Ovary (tissue), 9 donors: ENCODE data around the gene RCOR2. TPM values are rescaled to one million over a fixed set of nuclear protein-coding genes. Genes with fewer than 3 reads are reported as not detected.

Experiments
- DNase-seq, 5 donors: peaks; one replicate each; pipeline ENCODE4 v3.0.0-alpha.2; 2019 to 2020
- H3K27ac ChIP-seq, 2 donors: fragments of 200-600 bp; one replicate each; pipeline versions ENCODE4 v1.5.1 to v1.8.0; 2019 to 2022
- H3K27me3 ChIP-seq: fragments of 200-600 bp; one replicate; pipeline ENCODE4 v1.8.0; 2022
- H3K36me3 ChIP-seq: fragments of 200-600 bp; sonication (generic); one replicate; pipeline ENCODE4 v1.5.1; 2019
- H3K4me1 ChIP-seq: one replicate; pipeline ENCODE4 v1.8.1; 2013; ENCODE audit warnings: mild to moderate bottlenecking, moderate library complexity; ENCODE audit not compliant: insufficient read depth
- H3K4me3 ChIP-seq: fragments of 200-600 bp; sonication (generic); one replicate; pipeline ENCODE4 v1.5.1; 2017
- H3K9me3 ChIP-seq, 2 donors: fragments of 200-600 bp in 1 of 2; sonication (generic) in 1 of 2; one replicate each; pipeline versions ENCODE4 v1.5.1 to v1.8.1; 2013 to 2019; ENCODE audit warnings: mild to moderate bottlenecking in 1 of 2, moderate library complexity in 1 of 2
- CTCF ChIP-seq, 3 donors: fragments of 450-650 bp in 2 of 3; fragments of 200-600 bp in 1 of 3; IDR thresholded peaks; one replicate each; pipeline versions ENCODE4 v1.5.1 to v1.8.0; 2016 to 2022; ENCODE audit warnings: antibody characterized with exemption in 3 of 3, mild to moderate bottlenecking in 1 of 3
- EP300 ChIP-seq: sonication (generic); formaldehyde crosslinking; IDR thresholded peaks from one replicate; pipeline ENCODE4 v1.6.1; 2017; ENCODE audit warnings: antibody characterized with exemption
- POLR2A ChIP-seq: fragments of 450-650 bp; IDR thresholded peaks from one replicate; pipeline ENCODE4 v1.6.1; 2017; ENCODE audit warnings: antibody characterized with exemption, mild to moderate bottlenecking, moderate library complexity
- WGBS, 3 donors: extraction: QIAGEN DNeasy Blood & Tissue Kit in 1 of 3; methylation state at CpG; one replicate each; pipeline versions ENCODE4 v1.1.5 to v1.1.7; 2013 to 2017; 5-methylcytosine and 5-hydroxymethylcytosine counted together
- intact Hi-C, 4 donors: fragments of 100-400 bp; cut with DNase I; formaldehyde crosslinking; loops; one replicate each; pipeline versions ENCODE4 v1.11.0 to v1.15.1; 2022 to 2023
- polyA plus RNA-seq, 2 donors: library from polyadenylated mRNA; stranded (reverse); fragments of 200-250 nt in 1 of 2; fragments of 350-450 nt in 1 of 2; fragmentation: Illumina TruSeq in 1 of 2; extraction: RNeasy Lipid Tissue Mini Kit (QIAGEN cat#74804) in 1 of 2; gene quantifications; one replicate each; pipeline ENCODE4 v1.2.3, GENCODE V29; 2013 to 2014
- small RNA-seq: library from RNA; depleted of rRNA; stranded (forward); fragments of <200 nt; gene quantifications from one replicate; pipeline ENCODE3, GENCODE V24; 2016
- total RNA-seq, 7 donors: library from RNA; depleted of rRNA in 2 of 7; stranded (reverse); fragments of >200 nt in 2 of 7; fragmentation: NEBNext Ultra II Directional in 3 of 7; extraction: Animal tissue kit (Norgen Biotek cat#: 25700) in 3 of 7; gene quantifications; one replicate each; pipeline versions ENCODE4 v1.1.0 to v1.2.4, GENCODE V29; 2016 to 2023
- donor health status: DM: no; HTN: no; CAD: no; lungs with moderate emphysema.
- donor health status: DM: no; HTN: no; CAD: no.
- donor health status: Bipolar disorder and iron deficiency.
- donor health status: DM: yes; HTN: yes; CAD: no.
- donor health status: DM: no; HTN: no; CAD: no.
- donor health status: DM: yes; HTN: yes; CAD: no.

RCOR2 gene
- total and polyA plus RNA-seq, 9 donors: 0.12 to 7.9 (median 2.2) TPM

- no peak overlapping the region for H3K27ac ChIP-seq
Observed at GRCh38 chr11:63862923-63863322, 54.0 kb downstream of the RCOR2 start.

More at GRCh38 chr11:63862923-63863322, 54.0 kb downstream of the RCOR2 start:
- no peaks in the 10 kb centered on the region for H3K9me3 ChIP-seq
- WGBS, 3 donors: 43 to 56% (median 48%) methylated on average over 4 of the region's 4 CpGs
- no peak overlapping the region for H3K4me3 ChIP-seq
- TF ChIP-seq CTCF (IDR thresholded peaks at IDR 0.05) (no peak), EP300 (no peak), POLR2A (no peak)
- H3K36me3 ChIP-seq: no peaks in the 10 kb centered on the region
- intact Hi-C loops: no loop called here
- DNase-seq: no peak
- no peaks in the 10 kb centered on the region for H3K4me1 ChIP-seq
- H3K27me3 ChIP-seq: no peaks in the 10 kb centered on the region

Small RNAs within 50 kb of the gene (small RNA-seq; reads per million reads assigned to genes)
- not detected for gene RNU6-1306P

Other genes starting within 250 kb of the RCOR2 start
- gene ATL3, start 245.8 kb downstream of the RCOR2 start, total RNA-seq: 10 to 100 TPM; 44.9 to 81.8 (median 55.7) TPM
- gene ATL3, start 245.8 kb downstream of the RCOR2 start, polyA plus RNA-seq: 10 to 100 TPM; 16.5 to 27.8 TPM
- gene RTN3, start 235.7 kb downstream of the RCOR2 start, total RNA-seq: 10 to 100 TPM; 53.2 to 82.9 (median 64.1) TPM
- gene RTN3, start 235.7 kb downstream of the RCOR2 start, polyA plus RNA-seq: 100 to 1,000 TPM in 1 of 2 donors, 10 to 100 TPM in 1; 49.5 to 142 TPM
- gene ZFTA, start 148.4 kb downstream of the RCOR2 start, total RNA-seq: 10 to 100 TPM; 22.6 to 64.4 (median 51.4) TPM
- 10 to 100 TPM; 20.2 to 23.8 TPM for gene ZFTA, start 148.4 kb downstream of the RCOR2 start, polyA plus RNA-seq
- 10 to 100 TPM; 10.2 to 22.7 (median 19.5) TPM for gene SPINDOC, start 103.7 kb downstream of the RCOR2 start, total RNA-seq
- gene SPINDOC, start 103.7 kb downstream of the RCOR2 start, polyA plus RNA-seq: 10 to 100 TPM in 1 of 2 donors, 1 to 10 TPM in 1; 5.4 to 15.8 TPM
- 10 to 100 TPM; 13.5 to 27.8 (median 25.8) TPM for gene MARK2, start 78.1 kb downstream of the RCOR2 start, total RNA-seq
- gene MARK2, start 78.1 kb downstream of the RCOR2 start, polyA plus RNA-seq: 10 to 100 TPM; 12.3 to 27.0 TPM
- gene NAA40, start 21.8 kb upstream of the RCOR2 start, total RNA-seq: 10 to 100 TPM in 6 of 7 donors, 1 to 10 TPM in 1; 4.5 to 15.9 (median 13.4) TPM
- gene NAA40, start 21.8 kb upstream of the RCOR2 start, polyA plus RNA-seq: 1 to 10 TPM; 7.0 to 7.6 TPM
- 100 to 1,000 TPM; 197 to 339 (median 222) TPM for gene COX8A, start 57.5 kb upstream of the RCOR2 start, total RNA-seq
- 100 to 1,000 TPM in 1 of 2 donors, 10 to 100 TPM in 1; 64.8 to 438 TPM for gene COX8A, start 57.5 kb upstream of the RCOR2 start, polyA plus RNA-seq
- gene OTUB1, start 69.3 kb upstream of the RCOR2 start, total RNA-seq: 10 to 100 TPM; 49.4 to 66.7 (median 50.7) TPM
- 10 to 100 TPM; 34.7 to 55.1 TPM for gene OTUB1, start 69.3 kb upstream of the RCOR2 start, polyA plus RNA-seq
- gene FLRT1, start 118.8 kb upstream of the RCOR2 start, total RNA-seq: 1 to 10 TPM in 1 of 7 donors, under 1 TPM in 6; 0.23 to 1.2 (median 0.45) TPM
- under 1 TPM; 0.13 to 0.17 TPM for gene FLRT1, start 118.8 kb upstream of the RCOR2 start, polyA plus RNA-seq
- 10 to 100 TPM; 24.9 to 50.2 (median 34.2) TPM for gene MACROD1, start 248.9 kb upstream of the RCOR2 start, total RNA-seq
- 10 to 100 TPM; 21.1 to 24.1 TPM for gene MACROD1, start 248.9 kb upstream of the RCOR2 start, polyA plus RNA-seq